ENCODE measurements around the gene RPL27. TPM values are rescaled to one million over a fixed set of nuclear protein-coding genes. Genes with fewer than 3 reads are reported as not detected.

The RPL27 gene
- total RNA-seq, 2 experiments from 2014 or later = 1,386 to 1,409 TPM

GRCh38 chr17:43016216-43016615 is 18.0 kb downstream of the RPL27 start:
- ChIA-PET POLR2A (no interaction called here), CTCF (no interaction called here)

GRCh38 chr17:43018008-43018853 is 20.0 kb downstream of the RPL27 start:
- ChIA-PET CTCF (no interaction called here), POLR2A (interaction anchor here (1.1 kb wide), 1 partner anchor 20 kb away, joined by 4 read pairs; the partner anchor contains the start of gene RPL27)

DNA sequence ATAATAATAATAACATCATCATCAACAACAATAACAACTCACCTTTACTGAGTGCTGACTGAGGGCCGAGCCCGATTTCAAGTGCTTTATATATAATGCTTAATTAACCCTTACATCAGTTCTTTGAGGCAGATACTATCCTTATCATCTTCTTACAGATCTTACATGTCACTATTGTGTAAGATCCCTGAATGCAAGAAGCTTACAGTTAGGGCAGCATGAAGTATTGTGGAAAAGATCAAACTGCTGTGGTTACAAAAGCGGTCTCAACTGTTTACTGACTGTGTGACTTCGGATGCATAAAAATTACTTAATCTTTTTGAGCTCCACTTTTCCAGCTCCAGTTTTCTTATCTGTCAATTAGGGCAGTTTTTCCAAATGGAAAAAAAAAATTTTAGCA is 20.7 kb downstream of the RPL27 start:
- ChIA-PET POLR2A (interaction anchor here (1.1 kb wide), 1 partner anchor 21 kb away, joined by 4 read pairs; the partner anchor contains the start of gene RPL27), CTCF (no interaction called here)

GRCh38 chr17:43019418-43019817 is 21.2 kb downstream of the RPL27 start:
- ChIA-PET POLR2A (interaction anchor here (1.1 kb wide), 1 partner anchor 21 kb away, joined by 4 read pairs; the partner anchor contains the start of gene RPL27), CTCF (no interaction called here)

DNA sequence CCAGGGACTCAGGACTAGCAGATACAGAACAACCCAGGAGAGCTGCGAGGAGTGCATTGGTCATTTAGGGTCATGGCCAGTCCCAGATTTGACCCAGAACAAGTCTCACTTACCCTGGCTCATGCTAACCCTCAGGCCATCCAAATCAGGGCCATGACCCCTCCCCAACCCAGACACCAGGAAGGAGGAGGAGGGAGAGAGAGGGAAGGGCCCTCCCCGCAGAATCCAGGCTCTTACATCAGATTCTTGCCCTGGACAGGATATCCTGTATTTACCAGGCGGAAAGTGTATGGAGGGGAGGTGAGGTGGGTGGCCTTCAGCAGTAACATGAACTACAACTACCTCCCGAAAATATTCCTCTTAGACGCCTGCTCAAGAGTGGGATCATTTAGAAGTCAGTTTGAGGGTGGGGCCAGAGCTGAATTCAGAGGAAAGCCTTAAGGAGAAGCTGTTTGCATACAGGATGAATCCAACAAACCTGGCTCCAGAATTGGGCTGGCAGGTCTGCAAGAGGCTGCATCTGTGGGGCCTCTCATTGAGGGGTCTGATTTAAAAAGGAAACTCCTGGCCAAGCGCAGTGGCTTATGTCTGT is 21.9 kb downstream of the RPL27 start:
- CTCF ChIA-PET = no interaction called here
- POLR2A ChIA-PET = interaction anchor here (0.9 kb wide), 1 partner anchor 319 kb away, joined by 3 read pairs; no protein-coding TSS in a partner anchor

- POLR2A ChIA-PET = interaction anchor here (0.9 to 4.0 kb wide), 2 partner anchors 22 to 318 kb away, joined by 3 to 24 read pairs; partner anchors contain the start of gene RPL27
- CTCF ChIA-PET = interaction anchor here (0.6 to 1.2 kb wide), 3 partner anchors 23 to 1325 kb away, joined by 3 to 4 read pairs (median 3); partner anchors contain the start of gene RPL27
Observed at GRCh38 chr17:43020789-43021740, 22.8 kb downstream of the RPL27 start.

- ChIA-PET CTCF (interaction anchor here (0.6 to 1.2 kb wide), 3 partner anchors 11 to 278 kb away, joined by 3 read pairs; partner anchors contain the start of gene RPL27), POLR2A (interaction anchor here (1.0 to 4.0 kb wide), 2 partner anchors 12 to 23 kb away, joined by 3 to 24 read pairs; partner anchors contain the start of gene RPL27)
Observed at GRCh38 chr17:43021741-43022512, 23.7 kb downstream of the RPL27 start, which contains the start of gene VAT1. VAT1 (minus strand) TSS chr17:43022385; CDS start chr17:43022322, 63 bp downstream.

DNA sequence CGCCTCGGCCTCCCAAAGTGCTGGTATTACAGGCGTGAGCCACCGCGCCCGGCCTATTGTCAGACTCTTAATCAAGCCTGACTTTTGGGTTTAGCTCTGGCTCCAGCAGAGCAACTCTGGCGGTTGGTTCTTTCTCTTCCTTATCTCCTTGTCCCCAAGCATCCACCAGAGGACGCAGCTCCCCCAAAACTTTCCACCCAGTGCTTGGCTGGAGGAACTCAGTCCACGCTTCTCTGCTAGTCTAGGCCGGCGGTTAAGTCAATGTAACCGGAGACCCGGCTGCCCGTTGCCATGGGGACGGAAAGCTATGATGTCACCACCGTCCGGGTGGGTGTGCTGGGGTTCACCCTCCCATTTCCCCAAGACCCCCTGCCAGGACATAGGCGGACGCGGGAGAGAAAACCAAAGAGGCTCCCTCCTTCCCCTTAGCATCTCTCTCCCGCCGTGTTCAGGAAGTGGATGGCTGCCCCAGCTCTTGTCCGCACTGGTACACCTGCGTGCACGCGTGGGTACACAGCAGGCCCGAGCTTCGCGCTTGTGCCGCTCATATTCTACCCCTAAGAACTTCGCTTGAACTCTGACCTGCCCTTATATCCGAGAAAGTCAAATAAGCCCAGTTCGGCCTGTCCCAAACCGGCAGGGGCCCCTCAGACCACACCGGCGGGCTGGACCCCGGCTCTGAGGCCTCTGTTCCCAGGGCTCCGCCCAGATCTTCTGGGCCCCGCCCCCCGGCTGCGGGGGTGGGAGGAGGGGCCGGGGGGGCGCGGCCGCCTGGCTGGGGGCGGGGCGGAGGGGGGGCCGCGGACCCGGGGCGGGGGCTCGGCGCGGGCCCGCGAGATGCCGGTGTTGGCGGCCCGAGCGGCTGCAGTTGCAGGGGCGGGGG is 26.4 kb downstream of the RPL27 start, which contains the start of gene RND2:
TSS of gene RND2 (plus strand) at position 825 of the 883 bp plus-strand sequence. CDS start 117 bp downstream, outside the sequence.
- CTCF ChIA-PET = interaction anchor here (0.6 to 1.2 kb wide), 5 partner anchors 20 to 315 kb away, joined by 3 read pairs; partner anchors contain the start of gene RPL27
- POLR2A ChIA-PET = interaction anchor here (0.5 to 4.0 kb wide), 7 partner anchors 13 to 343 kb away, joined by 3 to 24 read pairs (median 5); partner anchors contain the start of genes BRCA1 and RPL27

- ChIA-PET POLR2A (interaction anchor here (1.2 to 1.5 kb wide), 3 partner anchors 290 to 342 kb away, joined by 3 to 9 read pairs (median 5); no protein-coding TSS in a partner anchor), CTCF (interaction anchor here (0.6 kb wide), 1 partner anchor 153 kb away, joined by 3 read pairs; no protein-coding TSS in a partner anchor)
Observed at GRCh38 chr17:43025290-43025657, 27.1 kb downstream of the RPL27 start.

DNA sequence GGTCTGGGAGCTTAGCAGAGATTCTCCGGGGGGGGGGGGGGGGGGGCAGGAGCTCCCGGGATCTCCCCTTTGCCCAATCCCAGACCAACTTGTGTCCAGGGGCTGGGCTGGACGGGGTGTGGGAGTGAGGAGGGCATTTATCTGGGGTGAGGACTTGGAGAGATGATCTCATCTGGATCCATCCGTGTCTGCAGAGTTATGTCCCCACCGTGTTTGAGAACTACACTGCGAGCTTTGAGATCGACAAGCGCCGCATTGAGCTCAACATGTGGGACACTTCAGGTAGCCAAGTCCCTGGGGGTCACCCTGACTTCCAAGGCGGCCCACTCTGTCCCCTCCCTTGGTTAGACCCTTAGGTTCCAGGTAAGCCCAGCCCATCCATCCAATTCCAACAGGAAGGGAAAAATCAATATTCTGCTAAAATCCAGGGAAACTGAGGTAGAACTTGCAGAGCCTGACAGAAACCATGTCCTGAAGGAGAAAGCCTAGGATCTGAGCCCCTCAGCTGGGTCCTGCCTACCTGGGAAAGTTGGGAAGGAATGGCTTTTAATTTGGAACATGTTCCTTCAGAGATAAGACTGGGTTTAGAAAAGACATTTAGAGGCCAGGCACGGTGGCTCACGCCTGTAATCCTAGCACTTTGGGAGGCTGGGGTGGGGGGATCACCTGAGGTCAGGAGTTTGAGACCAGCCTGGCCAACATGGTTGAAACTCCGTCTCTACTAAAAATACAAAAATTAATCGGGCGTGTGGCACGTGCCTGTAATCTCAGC is 27.7 kb downstream of the RPL27 start:
- CTCF ChIA-PET = interaction anchor here (0.6 to 1.1 kb wide), 2 partner anchors 92 to 152 kb away, joined by 3 read pairs; no protein-coding TSS in a partner anchor
- POLR2A ChIA-PET = interaction anchor here (1.5 kb wide), 1 partner anchor 335 kb away, joined by 5 read pairs; no protein-coding TSS in a partner anchor

- CTCF ChIA-PET = interaction anchor here (1.1 kb wide), 1 partner anchor 92 kb away, joined by 3 read pairs; no protein-coding TSS in a partner anchor
Observed at GRCh38 chr17:43026595-43026994, 28.4 kb downstream of the RPL27 start.

GRCh38 chr17:43027091-43028032 is 29.1 kb downstream of the RPL27 start:
- ChIA-PET CTCF (interaction anchor here (1.1 kb wide), 1 partner anchor 91 kb away, joined by 3 read pairs; no protein-coding TSS in a partner anchor), POLR2A (interaction anchor here (0.6 to 0.7 kb wide), 3 partner anchors 19 to 154 kb away, joined by 3 read pairs; no protein-coding TSS in a partner anchor)

More at GRCh38 chr17:43026595-43026994, 28.4 kb downstream of the RPL27 start:
- POLR2A ChIA-PET = interaction anchor here (0.6 to 0.7 kb wide), 2 partner anchors 19 to 20 kb away, joined by 3 read pairs; no protein-coding TSS in a partner anchor

DNA sequence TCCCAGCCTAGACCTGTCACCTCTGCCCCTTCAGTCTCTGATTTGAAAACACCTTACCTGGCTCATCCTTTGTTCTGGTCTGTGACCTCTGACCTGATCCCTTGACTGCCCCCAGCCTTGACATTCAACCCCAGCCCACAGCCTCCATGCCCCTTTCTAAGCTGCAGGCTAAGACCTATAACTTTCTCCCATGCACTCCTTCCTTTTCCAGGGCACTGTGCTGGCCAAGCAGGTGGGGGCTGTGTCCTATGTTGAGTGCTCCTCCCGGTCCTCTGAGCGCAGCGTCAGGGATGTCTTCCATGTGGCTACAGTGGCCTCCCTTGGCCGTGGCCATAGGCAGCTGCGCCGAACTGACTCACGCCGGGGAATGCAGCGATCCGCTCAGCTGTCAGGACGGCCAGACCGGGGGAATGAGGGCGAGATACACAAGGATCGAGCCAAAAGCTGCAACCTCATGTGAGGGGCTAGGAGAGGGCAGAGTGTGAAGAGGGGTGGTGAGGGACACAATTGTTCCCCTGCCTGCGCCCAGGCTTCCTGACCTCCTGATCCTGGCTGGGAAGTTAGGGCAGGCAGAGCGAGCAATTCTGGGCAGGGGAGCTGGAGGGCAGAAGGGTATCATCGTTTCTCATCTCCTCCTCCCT is 30.1 kb downstream of the RPL27 start:
- CTCF ChIA-PET = no interaction called here
- POLR2A ChIA-PET = no interaction called here

DNA sequence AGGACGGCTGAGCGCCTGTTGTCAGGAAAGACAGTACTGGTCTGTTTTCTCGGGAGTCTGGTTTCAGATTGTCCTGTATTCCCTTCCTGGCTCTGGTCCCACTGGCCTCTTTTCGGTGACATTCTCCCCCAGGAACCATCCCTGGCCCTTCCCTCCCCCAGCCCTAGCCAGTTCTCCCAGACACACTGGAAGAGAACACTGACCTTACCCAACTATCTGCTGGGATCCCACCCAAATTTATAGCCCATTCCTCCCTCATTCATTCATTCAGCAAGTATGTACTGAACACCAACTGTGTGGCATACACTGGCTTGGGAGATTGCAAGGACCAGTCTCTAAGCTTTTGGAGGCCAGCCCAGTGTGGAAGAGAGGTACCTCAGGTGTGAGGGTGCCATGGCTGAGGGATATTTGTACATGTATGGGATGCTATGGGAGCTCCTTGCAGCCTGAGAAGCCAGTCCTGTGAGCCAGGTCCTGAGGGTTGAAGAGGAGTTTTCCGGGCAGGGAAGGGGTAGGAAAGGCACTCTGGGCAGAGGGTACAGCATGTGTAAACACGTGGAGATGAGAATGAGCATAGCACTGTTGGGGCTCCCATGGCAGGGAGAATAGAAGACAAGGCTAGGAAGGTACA is 32.0 kb downstream of the RPL27 start:
- ChIA-PET CTCF (no interaction called here), POLR2A (interaction anchor here (0.5 kb wide), 1 partner anchor 183 kb away, joined by 4 read pairs; no protein-coding TSS in a partner anchor)

Measured in activated CD8-positive, alpha-beta memory T cell treated with anti-CD3 and anti-CD28 coated beads for 36 hours (primary cell).